GM18861 (cell line): ENCODE measurements around the gene HOXA3.
A peak's percentile ranks its signal among the peaks of the same experiment; 100 is the strongest.

ENCODE experiments used
- ATAC-seq: cut with Tn5 transposase; IDR thresholded peaks from one replicate; pipeline ENCODE4 v1.9.1; 2021; ENCODE audit not compliant: unreplicated experiment

Gene HOXA3

DNA sequence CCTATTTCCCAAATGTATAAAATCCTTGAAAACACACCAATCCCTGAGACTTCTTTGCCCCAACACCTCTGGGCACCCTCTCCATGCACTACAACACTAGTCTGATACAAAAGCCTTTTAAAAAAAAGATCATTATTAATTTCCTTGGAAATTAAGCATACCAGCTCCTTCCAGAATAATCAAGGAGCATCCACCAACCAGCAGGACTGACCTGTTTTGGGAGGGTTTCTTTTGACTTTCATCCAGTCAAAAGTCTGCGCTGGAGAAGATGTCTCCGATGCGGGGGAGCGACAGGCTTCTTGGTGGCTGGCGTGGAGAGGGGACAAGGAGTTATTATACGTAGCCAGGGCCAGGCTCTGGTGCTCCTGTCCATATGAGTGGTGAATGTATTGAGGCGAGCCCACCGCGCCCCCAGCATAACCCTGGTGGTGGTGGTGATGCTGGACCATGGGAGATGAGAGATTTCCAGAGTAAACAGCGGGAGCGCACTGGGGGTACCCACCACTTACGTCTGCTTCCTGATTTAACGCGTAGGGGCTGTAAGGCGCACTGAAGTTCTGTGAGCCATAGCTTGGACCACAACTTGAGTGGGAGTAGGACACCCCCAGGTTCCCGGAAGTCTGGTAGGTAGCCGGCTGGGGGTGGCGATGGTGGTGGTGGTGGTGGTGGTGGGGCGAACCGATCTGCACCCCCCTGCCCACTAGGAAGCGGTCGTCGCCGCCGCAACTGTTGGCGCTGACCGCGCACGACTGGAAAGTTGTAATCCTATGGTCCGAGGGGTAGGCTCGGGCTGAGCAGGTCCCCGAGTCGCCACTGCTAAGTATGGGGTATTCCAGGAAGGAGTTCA lies 57.1 kb downstream of the HOXA3 start:
- no peak for ATAC-seq

DNA sequence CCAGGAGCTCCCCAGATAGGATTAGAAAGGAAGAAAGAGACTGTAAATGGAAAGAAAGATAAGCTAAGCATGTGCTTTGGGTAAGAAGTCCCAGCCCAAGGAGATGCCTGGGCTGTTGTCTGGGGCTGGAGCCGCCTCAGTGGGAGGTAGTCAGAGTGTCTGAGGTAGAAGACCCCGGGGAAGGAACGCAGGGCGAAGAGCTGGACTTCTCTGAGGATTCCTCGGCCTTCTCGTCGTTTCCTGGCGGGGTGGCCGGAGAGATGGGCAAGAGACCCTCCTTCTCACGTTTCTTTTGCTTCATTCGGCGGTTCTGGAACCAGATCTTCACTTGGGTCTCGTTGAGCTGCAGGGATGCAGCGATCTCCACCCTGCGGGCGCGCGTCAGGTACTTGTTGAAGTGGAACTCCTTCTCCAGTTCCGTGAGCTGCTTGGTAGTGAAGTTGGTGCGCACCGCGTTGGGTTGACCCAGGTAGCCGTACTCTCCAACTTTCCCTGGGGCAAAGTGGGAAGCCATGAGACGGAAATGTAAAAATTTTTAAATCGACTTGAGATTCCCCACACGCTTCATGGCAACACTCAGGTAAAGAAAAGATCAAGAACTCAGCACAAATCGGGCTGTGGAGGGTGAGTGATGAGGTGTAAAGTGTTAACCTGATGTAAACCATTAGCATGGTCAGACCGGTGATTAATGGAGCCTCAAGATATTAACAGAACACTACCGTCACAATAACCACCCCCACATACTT lies 57.9 kb downstream of the HOXA3 start:
- no peak for ATAC-seq

DNA sequence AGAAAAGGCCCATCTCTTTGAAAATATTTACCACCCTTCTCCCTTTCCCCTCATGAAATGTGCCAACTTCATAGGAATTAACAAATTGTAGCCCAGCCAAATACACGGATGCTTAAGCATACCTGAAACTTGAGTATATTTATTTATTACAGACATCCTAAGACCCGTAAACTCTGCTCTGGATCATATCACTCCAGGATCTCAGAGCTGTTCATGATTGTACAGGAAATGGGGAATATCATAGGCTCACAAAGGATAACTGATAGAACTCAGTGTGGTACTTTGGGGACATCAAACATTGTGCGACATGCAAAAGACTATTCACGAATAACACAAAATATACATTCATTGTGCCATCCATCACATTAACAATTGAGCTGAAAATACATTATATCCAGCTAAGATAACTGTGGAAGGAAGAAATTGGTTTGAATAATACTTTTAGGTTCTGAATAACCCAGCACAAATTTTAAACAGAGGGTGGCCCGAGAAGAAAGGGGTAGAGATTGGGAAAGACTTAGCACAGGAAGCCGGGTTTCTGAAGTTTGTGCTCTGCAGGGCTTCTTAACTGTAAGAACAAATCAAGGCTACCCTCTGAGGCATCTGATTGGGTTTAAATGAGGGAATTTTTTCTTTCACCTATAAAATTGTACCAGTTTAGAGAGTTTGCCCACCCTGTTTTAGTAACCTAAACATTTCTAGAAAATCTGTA lies 59.0 kb downstream of the HOXA3 start:
- no peak for ATAC-seq

DNA sequence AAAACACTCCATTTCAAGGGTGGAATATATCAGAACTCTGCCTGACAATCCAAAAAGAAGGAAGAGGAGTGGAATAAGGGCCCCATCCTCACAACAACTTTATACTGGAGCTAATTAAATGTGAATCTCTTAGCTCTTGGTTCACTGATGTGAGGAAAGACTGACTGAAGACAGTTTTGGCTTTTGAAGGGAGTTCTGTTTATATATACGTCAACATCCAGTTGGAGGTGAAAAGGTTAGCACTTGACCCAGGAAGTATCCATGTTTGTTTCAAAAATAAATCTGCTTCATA lies 59.6 kb downstream of the HOXA3 start:
- ATAC-seq = no peak

DNA sequence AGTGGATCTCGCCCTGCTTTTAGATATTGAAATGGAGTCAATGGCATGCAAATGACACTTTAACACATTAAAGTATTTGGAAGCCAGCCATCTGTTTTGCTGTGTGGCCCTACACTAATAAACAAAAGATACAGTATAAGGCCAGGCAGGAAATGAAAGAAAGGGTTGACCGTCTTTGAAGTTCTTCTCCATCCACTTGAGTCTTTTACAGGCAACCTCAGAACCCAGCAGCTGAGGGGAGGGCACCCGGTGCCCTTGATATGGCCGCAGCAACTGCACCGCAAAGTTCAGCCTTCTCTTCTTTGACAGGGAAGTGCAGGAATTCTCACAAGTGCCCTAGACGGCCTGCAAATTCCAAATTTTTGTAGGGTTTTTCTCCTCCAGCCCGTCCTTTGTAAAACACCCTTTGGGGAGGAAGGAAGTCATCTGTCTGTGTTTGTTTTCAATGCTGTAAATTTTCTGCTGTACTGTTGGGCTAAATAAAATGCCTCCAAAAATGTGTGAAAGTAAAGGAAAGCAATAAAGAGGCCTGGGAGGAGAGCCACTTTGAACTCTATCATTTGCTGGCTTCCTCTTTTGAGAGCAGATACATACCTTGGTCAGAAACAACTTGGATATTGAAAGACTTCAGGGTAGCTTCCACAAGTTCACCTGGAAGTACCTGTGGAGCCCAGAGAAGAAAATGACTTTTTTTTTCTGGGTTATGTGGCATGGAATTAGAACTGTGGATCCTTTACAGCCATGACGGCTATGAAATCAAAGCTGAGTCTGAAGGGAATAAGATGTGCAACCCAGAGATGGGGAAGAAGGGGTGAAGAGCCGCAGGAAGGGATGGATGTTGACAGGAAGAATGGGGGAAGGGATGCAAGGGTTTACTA lies 60.2 kb downstream of the HOXA3 start:
- ATAC-seq = no peak

DNA sequence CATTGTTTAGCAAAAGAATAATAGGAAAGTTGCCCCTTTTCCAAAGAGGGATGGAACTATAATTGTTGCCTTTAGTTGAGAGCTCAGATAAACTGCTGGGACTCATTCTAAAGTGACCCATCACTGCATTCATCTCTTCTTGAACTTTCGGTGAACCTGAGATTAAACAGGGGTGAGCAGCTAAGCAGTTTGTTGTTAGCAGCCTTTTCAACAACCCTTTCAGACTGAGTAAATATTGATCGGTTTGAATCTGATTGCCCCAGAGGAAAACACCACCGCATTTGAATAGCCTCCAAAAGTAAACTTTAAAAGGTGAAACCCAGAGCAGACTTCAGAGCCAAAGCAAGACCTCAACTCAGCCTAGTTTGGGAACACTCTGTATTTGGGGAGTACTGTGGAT lies 61.3 kb downstream of the HOXA3 start:
- no peak for ATAC-seq

DNA sequence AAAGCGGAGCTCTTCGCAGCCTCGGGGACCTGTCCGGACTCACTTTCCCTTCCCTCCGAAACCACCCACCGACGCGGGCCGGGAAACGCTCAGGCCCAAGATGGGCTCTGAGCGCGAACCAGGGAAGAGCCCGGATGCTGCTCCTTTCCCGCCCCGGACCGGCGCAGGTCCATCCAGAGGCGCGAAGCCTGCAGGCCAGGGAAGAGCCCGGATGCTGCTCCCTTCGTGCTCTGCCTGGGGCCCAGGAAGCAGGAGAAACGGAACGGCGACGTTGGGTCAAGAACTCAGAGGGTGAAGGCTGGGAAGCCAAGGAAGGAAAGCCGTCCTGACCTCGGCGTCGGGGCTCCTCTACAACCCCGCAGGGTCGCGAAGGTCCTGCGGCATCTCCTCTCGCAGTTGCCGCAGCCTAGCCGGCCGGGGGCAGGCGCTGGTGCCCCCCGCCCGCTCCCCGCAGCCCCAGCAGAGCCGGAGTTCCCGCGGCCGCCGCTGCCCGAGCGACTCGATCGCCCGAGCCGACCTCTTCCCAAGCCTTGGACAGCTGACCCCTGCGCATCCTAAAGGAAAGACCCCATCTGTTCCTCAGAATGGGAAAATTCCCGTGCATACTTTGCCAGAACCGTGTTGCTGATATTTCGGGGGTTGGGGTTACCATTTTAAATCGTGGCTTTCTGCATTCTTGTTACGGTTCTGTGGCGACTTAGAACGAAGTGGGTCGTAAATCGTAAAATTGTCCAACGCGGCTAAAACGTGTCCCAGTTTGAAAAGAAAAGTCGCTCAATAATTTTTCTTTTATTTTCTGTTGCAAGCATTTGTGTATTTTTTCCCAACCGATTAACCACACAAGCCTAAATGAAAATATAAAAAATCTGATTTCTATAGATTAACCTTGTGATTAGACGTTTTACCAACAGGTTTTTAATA lies 64.1 kb downstream of the HOXA3 start:
- no peak for ATAC-seq

DNA sequence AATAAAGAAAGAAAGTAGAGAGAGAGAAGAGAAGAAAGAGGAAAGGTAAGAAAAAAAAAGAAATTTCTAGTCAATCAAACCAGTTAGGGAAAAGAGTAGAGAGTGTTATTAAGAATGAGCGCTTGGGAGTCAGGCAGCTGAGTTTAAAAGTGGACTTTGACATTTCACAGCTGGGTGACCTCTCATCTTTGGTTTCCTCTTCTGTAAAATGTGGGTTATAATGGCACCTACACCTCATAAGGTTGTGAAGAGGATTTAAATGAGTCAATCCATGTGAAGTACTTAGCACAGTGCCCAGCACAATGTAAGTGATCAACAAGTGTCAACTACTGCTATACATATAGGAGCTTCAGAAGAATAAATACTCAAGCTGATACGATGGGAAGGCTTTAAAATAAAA lies 68.7 kb downstream of the HOXA3 start:
- ATAC-seq = peak; percentile 56

DNA sequence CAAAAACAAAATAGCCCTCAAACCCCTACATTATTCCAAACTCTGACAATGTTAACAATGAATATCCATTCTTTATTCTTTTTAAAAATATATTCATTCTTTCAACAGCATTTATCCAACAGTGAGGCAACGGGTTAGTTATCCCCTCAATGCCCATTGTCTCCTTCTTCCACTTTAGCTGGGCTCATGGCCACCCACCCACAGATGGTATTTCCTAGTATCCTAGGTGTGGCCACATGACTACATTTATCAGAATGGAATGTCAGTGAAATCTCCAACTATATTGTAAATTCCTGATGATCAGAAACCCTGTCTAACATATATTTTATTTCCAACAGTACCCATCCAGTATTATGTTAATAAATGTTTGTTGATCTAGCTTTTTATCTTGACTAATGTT lies 70.2 kb downstream of the HOXA3 start:
- no peak for ATAC-seq

DNA sequence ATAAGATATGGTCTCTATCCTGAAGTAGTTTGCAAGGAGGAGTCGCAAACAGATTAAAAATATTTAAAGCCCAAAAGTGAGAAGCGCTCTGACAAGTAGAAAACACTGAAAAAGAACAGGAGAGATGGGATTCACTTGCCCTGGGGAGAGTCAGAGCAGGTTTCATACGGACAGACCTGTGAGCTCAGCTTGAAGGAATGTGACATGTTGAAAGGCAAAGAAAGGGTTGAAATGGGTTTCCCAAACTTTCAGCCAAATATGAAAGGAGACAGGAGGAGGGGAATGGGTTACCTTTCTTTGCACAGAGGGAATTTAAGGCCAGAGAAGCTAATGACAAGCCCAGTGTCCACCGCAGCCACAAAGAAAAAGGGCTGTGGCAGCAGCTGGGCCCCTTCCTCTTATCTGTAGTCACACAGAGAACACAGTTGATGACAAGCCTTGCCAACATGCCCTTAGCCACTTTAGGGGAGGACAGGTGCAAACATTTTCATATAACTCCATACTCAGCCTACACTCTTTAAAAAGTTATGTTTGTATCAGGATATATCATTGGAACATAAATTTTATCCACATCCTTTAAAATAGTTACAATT lies 71.4 kb downstream of the HOXA3 start:
- ATAC-seq = no peak

DNA sequence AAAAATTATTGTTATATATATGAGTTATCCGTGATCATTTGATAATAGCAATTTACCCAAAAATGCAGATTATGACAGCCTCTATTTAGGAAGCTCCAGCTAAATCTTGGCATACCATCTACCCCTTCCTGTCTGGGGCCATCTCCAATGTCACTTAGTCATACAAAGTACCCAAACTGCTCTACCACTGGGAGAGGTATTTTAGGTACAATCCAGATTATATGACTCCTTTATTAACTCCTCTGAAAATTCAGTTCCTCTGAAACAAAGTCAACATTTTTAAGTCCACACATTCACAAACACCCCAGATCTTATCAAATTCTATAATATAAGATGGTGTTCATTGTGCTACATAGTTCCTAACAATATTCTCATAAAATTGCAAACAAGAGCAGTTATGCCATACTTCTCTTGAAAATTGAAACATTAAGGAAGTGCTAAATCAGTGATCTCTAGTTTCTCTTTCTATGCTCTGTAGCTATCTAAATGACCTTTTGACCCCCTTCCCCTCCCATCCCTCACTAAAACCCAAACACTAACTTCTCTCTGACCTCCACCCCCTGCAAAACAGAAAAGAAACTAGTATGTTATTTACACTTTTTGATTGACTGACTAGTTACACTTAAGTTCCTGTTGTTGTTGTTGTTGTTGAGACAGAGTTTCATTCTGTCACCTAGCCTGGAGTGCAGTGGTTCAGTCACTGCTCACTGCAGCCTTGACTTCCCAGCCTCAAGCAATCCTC lies 73.0 kb downstream of the HOXA3 start:
- ATAC-seq = no peak

DNA sequence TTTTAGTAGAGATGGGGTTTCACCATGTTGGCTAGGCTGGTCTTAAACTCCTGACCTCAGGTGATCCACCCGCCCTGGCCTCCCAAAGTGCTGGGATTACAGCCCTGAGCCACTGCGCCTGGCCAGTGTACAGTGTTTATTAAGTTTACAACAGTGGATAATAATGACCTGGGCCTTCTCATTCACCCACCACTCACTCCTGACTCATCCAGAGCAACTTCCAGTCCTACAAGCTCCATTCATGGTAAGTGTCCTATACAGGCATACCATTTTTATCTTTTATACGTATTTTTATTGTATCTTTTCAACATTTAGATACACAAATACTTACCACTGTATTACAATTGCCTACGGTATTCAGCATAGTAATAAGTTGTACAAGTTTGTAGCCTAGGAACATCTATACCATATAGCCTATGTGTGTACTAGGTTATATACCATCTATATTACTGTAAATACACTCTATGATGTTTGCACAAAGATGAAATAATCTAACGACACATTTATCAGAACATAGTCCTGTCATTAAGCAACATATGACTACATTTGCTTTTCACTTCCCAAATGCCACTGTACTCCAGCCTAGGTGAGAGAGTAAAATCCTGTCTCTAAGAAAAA lies 73.7 kb downstream of the HOXA3 start:
- no peak for ATAC-seq

DNA sequence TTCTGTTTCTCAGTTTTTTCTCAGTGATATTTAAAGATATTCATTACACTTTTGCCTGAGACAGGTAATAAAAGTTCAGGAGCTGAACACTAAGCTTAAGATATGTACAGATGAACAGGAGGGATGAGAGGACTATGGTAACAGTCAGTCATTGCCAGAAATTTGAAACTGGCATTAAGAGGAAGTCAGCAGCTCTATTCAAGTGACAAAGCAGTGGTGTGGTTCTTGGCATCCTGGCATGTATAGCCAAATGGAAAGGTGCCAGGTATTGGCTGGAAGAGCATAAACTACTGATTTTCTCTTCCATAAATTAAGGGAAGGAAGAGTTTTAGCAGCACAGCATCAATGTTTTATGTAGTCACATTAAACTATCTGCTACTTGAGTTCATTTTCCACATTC lies 79.3 kb downstream of the HOXA3 start:
- no peak for ATAC-seq

DNA sequence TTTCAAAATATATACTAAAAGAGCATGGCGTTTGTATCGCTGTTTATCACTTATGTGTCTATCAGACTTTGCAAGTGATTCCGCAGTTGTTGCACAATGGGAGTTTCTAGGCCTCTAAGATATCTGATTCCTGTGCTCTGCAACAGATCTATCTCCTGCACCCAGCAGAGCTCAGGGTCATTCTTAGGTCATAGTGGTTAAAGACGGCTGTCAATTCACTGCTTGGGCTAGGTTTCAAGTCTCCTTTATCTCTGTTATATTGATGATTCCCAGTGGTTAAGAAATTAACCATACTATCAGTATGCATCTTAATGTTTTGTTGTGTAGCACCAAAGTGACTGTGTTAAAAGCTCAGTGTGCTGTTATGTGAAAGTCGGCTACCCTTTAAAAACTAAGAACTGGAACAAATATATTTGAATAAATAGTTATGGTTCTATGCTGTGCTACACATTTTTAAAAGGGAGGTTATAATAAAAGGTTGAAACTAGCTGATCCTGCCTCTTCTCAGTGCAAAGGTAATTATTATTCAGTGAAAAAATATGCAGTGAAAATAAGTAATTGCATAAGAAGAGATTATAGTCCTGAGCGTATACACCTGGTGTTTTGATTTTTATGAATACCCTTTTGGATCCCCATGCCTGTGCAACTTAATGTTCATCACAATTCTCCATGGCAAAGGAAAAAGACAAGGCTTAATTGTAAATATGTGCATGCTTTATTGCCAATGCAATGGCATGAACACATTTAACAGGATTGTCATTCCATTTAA lies 80.6 kb downstream of the HOXA3 start:
- ATAC-seq = no peak

DNA sequence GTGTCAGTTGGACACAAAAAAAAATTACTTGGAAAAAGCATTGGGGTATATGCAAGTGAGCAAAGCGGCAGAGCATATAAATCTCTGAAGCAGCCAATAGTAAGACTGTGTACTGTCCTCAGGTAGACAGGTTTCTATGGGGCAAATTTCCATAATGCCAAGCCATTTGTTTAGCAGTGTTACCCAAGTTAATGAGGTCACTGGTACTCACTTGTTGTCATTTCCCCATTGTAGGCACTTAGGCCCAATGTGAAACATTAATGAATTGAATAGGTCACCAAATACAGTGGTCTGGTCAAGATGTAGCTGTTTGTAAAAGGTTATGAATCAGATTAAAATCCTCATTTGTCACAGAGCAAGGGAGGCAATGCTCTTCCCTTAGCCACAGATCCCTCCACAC lies 84.1 kb downstream of the HOXA3 start:
- no peak for ATAC-seq

DNA sequence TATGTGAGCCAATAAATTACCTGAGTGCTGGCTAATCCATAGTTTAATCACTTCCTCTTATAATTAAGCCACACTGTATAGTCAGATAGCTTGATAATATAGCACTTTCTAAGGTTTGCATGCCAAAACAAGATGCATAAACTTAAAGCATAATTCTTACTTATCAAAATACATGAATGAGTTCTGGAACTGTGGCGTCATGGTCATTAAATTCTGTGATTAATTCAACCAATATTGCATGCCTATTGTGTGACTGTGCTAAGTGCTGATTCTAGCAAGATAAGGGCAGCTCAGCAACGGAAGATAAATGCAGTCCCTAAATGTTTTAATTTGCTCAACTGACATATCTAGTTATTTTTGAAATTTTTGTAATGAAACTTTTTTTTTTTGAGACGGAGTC lies 86.2 kb downstream of the HOXA3 start:
- ATAC-seq = no peak

DNA sequence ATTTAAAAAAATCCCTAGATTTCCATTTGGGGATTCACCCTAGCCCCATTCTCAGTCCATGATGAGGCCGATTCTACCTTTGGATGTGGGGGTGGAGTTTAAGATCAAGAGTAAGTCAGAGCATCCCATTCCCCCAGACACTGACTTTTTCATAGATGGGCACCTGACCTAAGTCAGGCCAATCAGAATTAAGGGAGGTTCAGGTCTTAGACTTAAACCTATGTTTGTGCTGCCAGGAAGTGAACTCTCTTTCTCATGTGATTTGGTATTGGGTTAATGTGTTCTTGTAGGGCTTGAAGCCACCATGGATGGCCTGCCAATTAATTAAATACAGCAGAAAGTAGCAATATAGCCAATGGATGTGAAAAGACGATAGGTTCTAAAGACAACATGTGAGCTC lies 86.7 kb downstream of the HOXA3 start:
- no peak for ATAC-seq

DNA sequence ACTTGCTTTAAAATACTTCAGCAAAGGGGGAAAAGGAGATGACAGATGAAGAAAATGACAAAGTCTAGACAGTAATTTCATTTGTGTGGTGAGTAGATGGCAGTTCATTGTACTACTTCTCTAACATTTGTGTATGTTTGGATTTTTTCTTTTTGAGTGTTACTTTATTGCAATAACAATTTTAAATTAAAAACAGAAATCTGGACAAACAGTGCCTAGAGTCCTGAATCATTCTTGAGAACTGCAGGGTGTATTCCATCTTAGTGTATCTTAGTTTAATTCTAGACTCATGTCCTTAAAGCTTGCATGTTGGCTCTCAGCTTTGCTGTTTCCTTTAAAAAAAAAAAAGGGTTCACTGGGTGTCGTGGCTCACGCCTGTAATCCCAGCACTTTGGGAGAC lies 87.7 kb downstream of the HOXA3 start:
- no peak for ATAC-seq
